NCI-H1417 treated with DMSO at 0.1 percent for 48 hours (cell line): ENCODE measurements around the gene PLG.
"Not testable (repeated sequence)": the region's sequence is repeated elsewhere in the genome, so short reads cannot be mapped to it uniquely, and the experiment has no call there.

Source experiments
- DNase-seq: peaks from one replicate; lab custom pipeline; 2025; lab: John Stamatoyannopoulos, UW

Gene PLG

DNA sequence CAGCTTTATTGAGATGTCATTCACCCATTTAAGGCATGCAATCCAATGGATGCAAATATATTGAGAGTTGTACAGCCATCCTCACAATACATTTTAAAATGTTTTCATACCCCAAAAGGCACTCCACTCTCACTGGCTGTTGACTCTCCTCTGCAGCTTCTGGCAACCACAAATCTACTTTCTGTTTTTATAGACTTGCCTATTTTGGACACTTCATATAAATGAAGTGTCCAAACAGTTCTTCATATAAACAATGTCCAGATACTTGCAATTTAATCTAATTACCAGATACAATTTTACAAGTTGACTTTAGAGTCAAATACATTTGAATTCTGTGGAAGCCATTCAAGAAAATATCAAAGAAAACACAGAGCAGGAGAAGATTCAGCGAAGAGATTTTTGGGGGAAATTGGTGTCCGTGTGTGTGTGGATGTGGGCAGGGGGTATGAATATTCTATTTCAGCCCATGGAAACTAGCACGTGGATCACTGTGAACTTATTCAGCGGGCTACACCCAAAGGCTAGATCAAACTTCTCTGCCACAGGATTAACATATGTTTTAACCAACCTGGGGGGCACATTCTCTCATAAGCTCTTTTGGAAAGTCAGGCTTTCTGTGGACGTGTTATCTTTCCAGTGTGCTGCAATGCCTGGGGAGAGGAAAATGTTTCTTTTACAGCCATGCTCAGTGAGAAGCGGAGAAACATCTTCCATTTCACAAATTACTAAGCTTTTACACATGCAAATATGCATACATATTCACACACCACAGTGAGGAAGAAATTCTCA lies 73.9 kb downstream of the PLG start:
- no peak for DNase-seq

DNA sequence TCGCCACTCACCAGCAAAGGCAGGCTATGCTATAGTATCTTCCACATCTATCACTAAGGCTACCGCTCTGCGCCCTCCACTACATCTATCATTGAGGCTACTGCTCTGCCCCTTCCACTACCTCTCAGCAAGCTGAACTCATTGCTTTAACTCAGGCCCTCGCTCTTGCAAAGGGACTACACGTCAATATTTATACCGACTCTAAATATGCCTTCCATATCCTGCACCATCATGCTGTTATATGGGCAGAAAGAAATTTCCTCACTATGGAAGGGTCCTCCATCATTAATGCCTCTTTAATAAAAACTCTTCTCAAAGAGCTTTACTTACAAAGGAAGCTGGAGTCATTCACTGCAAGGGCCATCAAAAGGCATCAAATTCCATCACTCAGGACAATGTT lies 77.1 kb downstream of the PLG start:
- not testable (repeated sequence) for DNase-seq

DNA sequence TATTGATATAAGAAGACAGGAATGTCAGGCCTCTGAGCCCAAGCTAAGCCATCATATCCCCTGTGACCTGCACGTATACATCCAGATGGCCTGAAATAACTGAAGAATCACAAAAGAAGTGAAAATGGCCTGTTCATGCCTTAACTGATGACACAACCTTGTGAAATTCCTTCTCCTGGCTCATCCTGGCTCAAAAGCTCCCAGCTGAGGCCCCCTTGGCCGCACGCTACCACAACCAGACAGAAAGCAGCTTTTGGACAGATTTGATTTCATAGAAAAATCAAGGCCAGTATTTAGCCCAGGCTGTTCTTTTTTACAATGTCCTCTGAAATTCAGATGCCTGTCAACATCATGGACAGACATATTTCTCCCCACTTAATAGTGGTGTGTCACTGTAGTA lies 78.6 kb downstream of the PLG start:
- DNase-seq, result not testable (repeated sequence)

DNA sequence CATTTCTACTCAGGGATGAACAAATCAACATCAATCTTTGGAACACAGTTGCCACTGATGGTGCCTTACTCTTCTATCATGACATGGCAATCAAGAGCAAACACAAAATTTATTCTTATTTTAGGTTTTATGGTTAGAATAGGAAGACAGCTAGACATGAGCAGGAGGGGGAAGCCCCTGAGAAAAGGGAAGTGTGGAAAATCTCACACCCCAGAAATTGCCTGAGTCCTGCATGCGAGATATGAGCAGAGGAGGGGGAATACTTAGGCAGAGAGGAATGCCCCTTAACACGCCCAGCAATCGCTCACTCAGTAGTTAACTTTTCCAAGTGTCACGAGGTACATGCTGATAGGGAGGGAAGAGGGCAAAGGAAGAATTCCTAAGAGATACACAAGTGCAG lies 79.3 kb downstream of the PLG start:
- DNase-seq, result no peak

DNA sequence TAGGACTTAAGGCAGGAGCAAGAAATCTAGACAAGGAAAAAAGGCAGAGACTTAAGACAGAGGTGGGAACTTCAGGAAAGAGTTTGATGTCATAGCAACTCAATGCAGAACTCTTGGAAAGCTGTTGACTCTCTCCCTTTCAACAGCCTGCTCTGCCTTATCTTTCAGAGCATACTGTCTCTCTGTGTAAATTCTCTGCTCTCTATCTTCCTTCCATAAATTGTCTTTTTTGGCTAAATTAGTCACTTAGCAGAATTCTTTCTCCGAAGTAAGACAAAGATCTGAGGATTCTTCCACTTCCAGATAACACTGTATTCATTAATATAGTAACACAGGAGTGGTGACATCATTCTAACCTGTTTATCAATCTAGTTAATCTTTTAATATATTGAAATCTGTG lies 80.2 kb downstream of the PLG start:
- DNase-seq, result no peak

DNA sequence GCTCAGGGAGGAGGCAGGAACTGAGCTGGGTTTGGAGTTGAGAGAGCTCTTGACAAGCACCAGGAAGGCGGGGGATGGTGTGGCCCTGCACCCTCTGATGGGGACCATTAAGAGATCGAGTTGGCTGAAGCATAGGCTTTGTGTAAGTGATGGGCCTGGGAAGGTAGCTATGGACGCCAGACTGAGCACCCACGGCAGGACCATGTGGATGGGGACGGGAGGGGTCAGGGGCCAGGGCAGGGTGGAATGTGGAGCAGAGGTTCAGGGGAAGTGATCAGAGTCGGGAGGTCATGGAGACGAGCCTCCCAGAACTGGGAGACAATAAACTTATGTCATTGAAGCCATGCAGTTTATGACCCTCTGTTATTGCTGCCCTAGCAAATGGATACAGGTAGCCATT lies 81.7 kb downstream of the PLG start:
- DNase-seq, result no peak

DNA sequence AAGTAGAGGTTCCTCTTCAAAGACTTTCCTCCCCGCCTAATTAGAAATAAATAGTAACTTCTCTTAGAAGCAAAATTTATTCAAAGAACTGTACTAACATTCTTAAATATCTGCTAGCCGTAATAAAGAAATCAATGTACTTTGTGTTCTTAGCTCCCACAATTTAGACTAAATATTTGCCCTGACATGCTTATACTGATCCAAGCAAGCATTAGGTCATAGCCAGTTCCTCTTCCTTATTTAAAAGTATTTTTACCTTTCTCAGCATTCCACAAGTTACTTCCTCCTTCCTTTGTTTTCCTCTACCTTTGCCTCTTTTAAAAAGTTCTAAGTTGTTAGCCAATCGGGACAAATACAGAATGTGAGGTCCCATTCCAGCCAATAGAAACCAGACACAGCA lies 86.1 kb downstream of the PLG start:
- DNase-seq, result not testable (repeated sequence)

DNA sequence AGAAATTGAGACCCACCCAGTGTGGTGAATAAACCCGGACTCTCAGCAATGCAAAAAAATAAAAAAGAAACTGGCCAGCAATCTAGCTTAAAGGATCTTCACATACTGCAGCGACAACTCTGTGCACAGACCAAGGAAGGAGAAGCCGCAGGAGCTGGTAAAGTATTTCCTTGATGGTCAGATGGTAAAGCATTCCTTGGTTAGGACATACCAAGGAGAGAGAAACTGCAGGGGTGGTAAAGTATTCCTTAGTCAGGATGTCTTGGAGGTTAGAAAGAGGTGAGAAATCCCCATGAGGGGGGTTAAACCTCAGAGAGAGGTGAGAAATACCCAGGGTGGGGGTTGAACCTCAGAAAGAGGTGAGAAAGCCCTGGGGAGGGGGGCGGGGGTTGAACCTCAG lies 86.8 kb downstream of the PLG start:
- DNase-seq, result no peak

DNA sequence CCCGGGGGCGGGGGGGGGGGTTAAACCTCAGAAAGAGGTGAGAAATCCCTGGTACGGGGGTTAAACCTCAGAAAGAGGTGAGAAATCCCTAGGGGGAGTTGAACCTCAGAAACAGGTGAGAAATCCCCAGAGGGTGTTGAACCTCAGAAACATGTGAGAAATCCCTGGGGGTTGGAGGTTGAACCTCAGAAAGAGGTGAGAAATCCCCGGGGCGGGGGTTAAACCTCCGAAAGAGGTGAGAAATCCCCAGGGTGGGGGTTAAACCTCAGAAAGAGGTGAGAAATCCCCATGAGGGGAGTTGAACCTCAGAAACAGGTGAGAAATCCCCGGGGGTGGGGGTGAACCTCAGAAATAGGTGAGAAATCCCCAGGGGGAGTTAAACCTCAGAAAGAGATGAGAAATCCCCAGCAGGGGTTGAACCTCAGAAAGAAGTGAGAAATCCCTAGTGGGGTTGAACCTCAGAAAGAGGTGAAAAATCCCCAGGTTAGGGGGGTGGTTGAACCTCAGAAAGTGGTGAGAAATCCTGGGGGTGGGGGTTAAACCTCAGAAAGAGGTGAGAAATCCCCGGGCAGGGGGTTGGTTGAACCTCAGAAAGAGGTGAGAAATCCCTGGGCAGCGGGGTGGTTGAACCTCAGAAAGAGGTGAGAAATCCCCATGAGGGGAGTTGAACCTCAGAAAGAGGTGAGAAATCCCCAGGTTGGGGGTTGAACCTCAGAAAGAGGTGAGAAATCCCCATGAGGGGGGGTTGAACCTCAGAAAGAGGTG lies 87.4 kb downstream of the PLG start:
- no peak for DNase-seq

DNA sequence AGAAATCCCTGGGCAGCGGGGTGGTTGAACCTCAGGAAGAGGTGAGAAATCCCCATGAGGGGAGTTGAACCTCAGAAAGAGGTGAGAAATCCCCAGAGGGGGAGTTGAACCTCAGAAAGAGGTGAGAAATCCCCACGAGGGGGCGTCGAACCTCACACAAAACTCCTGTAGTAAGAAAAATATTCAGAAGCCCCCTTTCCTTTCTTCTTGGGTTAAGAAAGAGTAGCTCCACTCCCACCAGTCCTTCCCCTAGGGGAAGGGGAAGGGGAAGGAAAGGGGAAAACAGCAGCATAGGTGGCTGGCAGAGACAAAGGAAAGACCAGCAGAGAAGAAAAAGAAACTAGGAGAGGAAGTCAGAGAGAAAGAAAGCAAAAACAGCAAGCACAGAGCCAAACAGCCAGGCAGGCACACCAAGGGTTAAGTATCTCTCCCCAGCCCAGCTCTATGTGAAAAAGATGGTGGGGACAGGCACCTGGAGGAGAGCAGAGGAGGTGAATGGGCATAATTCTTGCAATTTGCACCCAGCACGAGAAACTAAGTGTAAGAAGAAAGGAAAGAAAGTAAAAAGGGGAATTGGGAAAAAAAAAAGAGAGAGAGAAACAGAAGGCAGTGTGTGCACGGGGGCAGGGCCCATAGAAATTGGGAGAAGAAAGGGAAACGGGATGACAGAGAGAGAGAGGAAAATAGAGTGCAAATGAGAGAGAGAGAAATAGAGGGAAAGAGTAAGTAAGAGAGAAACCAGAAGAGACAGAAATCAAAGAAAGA lies 88.2 kb downstream of the PLG start:
- no peak for DNase-seq

DNA sequence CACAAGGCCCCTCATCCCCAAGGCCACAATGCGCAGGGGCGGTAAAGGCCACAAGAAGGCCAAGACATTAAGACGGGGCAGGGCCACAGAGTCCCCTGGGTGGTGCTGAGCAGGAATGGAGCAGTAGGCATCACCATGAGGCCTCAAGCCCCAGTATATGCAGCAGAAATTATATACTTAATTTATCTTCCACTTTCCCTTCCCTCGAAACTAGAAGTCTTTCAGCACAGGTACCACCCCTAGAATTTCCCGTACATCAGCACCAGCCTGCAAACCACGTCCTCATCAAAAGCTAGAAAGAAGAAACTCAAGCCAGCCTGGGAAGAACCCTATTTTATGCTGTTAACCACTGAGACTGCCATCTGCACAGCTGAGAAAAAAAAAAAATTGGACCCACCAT lies 89.4 kb downstream of the PLG start:
- DNase-seq, result no peak

DNA sequence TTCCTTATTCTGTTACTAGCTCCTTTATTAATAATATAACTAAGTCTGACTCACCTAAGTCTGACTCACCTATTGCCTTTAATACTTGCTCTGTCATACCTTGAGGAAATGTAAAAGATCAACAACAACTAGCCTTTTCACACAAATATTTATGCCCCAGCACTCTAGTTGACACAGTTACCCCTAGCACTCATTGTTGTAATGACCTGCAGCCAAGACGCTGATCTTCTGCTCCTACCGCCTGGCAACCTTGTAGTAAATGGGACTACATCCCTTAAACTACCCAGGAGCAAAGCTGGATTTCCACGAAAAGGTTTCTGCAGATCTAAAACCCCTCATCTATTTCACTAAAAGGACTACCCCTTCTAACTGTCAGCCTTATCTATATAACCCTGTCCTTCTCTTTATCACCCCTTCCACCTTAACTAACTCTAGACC lies 90.0 kb downstream of the PLG start:
- no peak for DNase-seq

DNA sequence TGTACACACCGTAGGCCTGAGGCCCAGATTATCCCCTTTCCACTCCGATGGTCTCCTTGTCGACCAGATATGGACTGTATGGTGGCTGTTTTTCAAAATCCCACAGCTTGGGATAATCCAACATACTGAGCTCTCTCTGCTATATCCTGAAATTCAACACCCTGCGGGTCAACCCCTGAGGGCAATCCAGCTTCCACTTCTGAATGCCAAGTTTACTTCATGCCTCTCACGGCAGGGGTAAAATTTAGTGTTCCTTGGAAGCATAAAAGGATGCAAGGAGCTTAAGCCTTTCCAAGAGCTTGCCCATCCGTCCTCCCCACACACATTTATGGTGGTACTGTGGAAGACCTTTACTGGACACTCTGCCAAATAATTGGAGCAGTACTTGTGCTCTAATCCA lies 90.7 kb downstream of the PLG start:
- DNase-seq, result no peak

DNA sequence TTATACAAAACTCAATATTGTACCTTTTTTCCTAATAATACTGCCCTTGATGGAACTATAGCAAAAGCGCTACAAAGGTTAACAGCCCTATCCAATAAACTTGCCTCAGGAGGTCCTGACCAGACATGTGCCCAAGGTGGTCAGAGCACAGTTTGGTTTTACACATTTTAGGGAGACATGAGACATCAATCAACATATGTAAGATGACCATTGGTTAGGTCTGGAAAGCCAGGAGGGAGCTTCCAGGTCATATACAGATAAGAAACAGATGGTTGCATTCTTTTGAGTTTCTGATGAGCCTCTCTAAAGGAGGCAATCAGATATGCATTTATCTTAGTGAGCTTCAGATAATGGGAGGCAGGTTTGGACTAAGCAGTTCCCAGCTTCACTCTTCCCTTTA lies 91.6 kb downstream of the PLG start:
- DNase-seq, result no peak

DNA sequence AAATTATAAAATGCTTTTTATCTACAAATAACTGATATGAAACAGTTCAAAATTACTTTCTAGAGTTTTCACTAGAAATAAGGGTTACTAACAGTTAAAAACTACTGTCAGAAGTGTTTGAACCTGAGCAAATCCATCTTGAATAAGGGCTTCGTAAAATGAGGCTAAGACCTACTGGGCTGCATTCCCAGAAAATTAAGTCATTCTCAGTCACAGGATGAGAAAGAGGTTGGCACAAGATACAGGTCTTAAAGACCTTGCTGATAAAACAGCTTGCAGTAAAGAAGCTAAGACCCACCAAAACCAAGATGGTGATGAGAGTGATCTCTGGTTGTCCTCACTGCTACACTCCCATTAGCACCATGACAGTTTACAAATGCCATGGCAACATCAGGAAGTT lies 93.7 kb downstream of the PLG start:
- DNase-seq, result no peak

DNA sequence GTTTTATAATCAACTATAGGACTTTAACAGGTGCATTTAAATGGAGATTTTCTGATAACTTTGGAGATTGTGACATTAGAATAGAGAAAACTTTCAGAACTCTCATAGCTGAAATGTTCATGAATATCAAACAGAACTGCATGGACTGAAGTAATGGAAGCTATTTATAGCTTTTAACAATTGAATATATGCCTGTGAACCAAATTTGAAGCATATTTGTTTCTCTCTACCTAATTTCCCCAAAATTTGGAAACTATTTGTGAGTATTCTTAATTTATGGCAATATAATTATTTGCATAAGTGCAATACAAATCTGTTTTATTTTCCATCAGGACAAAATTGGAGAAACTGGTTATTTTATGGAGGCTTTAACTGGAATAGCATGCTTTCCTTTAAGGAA lies 96.6 kb downstream of the PLG start:
- DNase-seq, result no peak

DNA sequence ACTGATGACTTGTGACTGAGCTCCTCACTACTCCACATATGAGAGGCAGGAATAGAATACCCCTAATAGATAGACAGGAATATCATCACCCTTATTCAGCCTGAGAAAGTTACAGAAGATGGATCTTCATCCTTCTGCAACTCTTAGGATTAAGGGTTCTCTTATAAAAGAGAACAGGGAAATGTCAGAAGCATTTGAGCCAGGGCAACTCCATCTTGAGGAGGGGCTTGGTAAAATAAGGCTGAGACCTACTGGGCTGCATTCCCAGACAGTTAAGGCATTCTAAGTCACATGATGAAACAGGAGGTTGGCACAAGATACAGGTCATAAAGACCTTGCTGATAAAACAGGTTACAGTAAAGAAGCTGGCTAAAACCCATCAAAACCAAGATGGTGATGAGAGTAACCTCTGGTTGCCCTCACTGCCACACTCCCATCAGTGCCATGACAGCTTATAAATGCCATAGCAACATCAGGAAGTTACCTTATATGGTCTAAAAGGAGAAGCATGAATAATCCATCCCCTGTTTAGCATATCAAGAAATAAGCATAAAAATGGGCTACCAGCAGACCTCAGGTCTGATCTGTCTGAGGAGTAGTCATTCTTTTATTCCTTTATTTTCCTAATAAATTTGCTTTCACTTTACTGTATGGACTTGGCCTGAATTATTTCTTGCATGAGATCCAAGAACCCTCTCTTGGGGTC lies 97.9 kb downstream of the PLG start:
- DNase-seq, result no peak

DNA sequence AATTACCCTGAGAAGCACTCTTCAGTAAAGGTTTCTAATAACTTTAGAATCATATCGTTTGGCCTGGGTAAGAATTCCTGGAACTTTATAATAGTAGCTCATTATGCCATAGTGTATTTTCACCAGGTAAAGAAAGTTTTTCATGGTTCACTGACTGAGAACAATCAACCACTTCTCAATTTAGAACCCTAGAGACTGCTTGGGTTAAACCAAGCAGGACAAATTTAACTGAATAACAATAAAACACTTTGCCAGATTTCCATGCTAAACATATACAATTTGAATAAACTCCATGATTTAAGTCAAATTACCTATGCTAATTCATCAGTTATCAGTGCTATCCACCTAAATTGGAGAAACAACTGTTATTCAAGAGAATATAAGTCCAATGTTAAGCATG lies 99.4 kb downstream of the PLG start:
- DNase-seq, result no peak

DNA sequence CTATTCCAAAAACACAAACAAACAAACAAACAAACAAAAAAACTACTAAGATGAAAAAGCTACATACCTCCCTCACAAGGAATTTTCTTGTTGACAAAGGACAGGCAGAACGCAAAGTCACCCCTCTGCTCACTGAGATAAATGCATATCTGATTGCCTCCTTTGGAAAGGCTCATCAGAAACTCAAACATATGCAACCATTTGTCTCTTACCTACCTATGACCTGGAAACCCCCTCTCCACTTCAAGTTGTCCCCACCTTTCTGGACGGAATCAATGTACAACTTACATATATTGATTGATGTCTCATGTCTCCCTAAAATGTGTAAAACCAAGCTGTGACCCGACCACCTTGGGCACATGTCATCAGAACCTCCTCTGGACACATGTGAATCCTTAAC lies 100.0 kb downstream of the PLG start:
- DNase-seq, result not testable (repeated sequence)
